ENCODE results near the gene SORCS2. TPM values are rescaled to one million over a fixed set of nuclear protein-coding genes. Genes with fewer than 3 reads are reported as not detected.

SORCS2 gene
- total and polyA plus RNA-seq, 7 donors: 0.18 to 1.5 (median 0.36) TPM

DNA sequence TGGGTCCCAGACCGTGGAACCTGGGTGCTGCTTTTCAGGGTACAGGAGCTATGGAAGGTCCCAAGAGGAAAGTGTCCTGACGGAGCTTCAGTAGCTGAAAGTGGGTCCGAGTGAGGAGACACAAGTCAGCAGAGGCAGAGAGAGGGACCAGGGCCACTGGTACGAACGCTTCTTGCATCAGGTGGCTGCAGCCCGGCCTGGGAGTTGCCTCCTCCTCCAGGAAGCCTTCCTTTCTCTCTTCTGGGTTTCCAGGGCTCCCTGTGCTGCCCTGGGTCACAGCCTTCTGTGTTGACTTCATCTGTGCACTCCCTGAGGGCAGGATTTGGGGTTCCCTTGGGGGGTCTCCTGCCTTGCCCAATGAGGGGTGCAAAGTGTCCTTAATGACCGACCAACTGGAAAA, 94.5 kb downstream of the SORCS2 start:
- no peak for DNase-seq
- no peaks in the 10 kb centered on the region for H3K9me3 ChIP-seq
- H3K4me1 ChIP-seq: no peaks in the 10 kb centered on the region
- H3K36me3 ChIP-seq (ENCODE audit: insufficient read depth in 1 of 2, low read depth in 1 of 2): no peaks in the 10 kb centered on the region
- 83 to 96% (median 89%) methylated on average over 7 of the region's 7 CpGs for WGBS, 3 donors
- H3K4me3 ChIP-seq: no peak overlapping the region
- intact Hi-C loops (cut with DNase I): no loop called here
- H3K27ac ChIP-seq: no peak overlapping the region
- TF ChIP-seq, protein P1, sequence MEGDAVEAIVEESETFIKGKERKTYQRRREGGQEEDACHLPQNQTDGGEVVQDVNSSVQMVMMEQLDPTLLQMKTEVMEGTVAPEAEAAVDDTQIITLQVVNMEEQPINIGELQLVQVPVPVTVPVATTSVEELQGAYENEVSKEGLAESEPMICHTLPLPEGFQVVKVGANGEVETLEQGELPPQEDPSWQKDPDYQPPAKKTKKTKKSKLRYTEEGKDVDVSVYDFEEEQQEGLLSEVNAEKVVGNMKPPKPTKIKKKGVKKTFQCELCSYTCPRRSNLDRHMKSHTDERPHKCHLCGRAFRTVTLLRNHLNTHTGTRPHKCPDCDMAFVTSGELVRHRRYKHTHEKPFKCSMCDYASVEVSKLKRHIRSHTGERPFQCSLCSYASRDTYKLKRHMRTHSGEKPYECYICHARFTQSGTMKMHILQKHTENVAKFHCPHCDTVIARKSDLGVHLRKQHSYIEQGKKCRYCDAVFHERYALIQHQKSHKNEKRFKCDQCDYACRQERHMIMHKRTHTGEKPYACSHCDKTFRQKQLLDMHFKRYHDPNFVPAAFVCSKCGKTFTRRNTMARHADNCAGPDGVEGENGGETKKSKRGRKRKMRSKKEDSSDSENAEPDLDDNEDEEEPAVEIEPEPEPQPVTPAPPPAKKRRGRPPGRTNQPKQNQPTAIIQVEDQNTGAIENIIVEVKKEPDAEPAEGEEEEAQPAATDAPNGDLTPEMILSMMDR (IDR thresholded peaks at IDR 0.05): no peak
- no peak for ATAC-seq
- H3K27me3 ChIP-seq (ENCODE audit: insufficient read depth in 3 of 3, low read length in 2 of 3): peaks cover 0 to 3% (median 0%) of the 10 kb centered on the region in 3 donors

DNA sequence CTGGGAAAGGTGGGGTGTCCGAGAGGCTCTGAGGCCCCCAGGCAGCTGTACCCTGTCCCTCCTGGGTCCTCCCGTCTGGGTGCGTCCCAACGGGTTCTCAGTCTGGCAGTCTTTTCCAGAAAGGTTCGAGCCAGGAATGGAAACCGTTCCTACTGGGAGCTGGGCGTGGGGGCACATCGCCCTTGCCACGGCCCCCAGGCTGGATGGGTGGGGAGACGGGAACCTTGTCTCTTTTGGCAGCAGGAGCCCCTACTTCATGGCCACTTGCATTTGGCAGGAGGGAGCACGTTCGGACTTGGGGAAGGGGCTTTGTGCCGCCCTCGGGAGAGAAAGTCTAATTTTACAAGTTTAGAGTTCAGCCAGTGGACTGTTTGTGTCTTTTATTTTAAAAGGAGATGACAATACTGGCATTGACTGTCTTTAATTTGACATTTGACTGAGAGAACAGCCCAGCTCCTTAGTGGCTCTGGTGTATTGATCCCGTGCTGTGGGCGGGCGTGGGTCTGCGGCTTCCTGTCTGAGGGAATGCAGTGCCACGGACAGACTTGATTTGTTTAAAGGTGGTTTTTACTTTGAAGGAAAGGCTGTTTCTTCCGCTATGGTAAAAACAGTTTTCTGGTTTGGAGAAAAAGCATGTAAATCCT, 95.1 kb downstream of the SORCS2 start:
- DNase-seq (no peak), ATAC-seq (no peak)
- TF ChIP-seq, protein P1 (IDR thresholded peaks at IDR 0.05): no peak
- Histone ChIP-seq H3K27me3 (ENCODE audit: insufficient read depth in 3 of 3, low read length in 2 of 3) (peaks cover 0 to 3% (median 0%) of the 10 kb centered on the region in 3 donors), H3K4me3 (no peak overlapping the region), H3K4me1 (no peaks in the 10 kb centered on the region), H3K36me3 (ENCODE audit: insufficient read depth in 1 of 2, low read depth in 1 of 2) (no peaks in the 10 kb centered on the region), H3K9me3 (no peaks in the 10 kb centered on the region), H3K27ac (no peak overlapping the region)
- intact Hi-C loops (cut with DNase I): no loop called here
- 86 to 88% (median 88%) methylated on average over 20 of the region's 20 CpGs for WGBS, 3 donors

DNA sequence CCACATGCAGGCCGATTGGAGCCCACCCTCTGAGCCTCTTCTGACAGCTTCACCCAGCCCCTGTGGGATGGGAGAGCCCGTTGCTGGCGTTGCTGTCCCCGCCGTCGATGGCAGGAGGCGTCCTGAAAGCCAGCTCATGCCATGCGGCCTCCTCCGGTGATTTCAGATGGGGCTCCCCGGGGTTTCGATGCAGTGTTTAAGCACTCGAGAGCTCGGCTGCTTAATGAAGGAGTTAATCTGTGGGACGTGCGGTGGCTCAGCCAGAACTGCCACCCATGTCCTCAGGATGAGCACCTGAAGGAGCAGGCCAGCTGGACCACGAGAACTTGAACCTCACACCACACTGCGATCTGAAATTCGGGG, 95.6 kb downstream of the SORCS2 start:
- intact Hi-C loops (cut with DNase I): no loop called here
- Histone ChIP-seq H3K27me3 (ENCODE audit: insufficient read depth in 3 of 3, low read length in 2 of 3) (peaks cover 0 to 3% (median 0%) of the 10 kb centered on the region in 3 donors), H3K9me3 (no peaks in the 10 kb centered on the region), H3K36me3 (ENCODE audit: insufficient read depth in 1 of 2, low read depth in 1 of 2) (no peaks in the 10 kb centered on the region), H3K27ac (no peak overlapping the region), H3K4me3 (no peak overlapping the region), H3K4me1 (no peaks in the 10 kb centered on the region)
- 84 to 86% (median 85%) methylated on average over 18 of the region's 18 CpGs for WGBS, 3 donors
- DNase-seq (no peak), ATAC-seq (no peak)
- TF ChIP-seq, protein P1 (IDR thresholded peaks at IDR 0.05): no peak

DNA sequence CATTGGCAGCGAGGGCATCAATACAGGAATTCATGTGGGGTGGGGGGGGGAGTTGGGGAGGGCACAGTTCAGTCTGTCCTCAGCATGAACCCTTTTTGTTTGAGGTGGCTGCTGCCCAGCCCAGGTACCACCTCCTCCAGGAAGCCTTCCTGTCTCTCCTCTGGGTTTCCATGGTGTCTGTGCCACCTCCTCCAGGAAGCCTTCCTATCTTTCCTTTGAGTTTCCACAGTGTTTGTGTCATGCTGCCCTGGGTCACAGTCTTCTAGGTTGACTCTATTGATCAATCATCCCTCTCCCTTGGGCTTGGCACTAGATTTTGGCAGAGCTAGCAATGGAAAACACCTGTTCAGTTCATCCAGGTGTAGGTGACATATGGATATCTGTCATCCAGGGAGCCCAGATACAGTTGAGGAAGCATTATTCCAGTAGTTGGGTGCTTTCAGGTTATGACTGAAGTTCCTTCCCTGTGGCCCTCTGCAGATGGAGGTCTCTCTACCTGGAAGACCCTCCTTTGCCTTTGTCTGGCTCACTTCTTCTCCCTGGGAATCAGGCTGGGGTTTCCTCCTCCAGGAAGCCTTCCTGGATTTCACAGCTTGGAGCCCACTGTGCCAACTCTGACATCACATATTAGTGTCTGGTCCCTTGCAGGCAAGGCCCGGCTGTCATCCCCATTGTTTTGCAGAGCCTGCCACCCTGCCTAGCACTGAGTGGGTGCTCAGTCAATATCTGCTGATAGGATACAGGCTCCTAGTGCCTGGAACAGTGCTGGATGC, 96.6 kb downstream of the SORCS2 start:
- no peak for ATAC-seq
- TF ChIP-seq, protein P1 (IDR thresholded peaks at IDR 0.05): no peak
- Histone ChIP-seq H3K9me3 (no peaks in the 10 kb centered on the region), H3K36me3 (ENCODE audit: insufficient read depth in 1 of 2, low read depth in 1 of 2) (no peaks in the 10 kb centered on the region), H3K27me3 (ENCODE audit: insufficient read depth in 3 of 3, low read length in 2 of 3) (peaks cover 0 to 3% (median 0%) of the 10 kb centered on the region in 3 donors), H3K4me1 (no peaks in the 10 kb centered on the region), H3K4me3 (no peak overlapping the region), H3K27ac (no peak overlapping the region)
- DNase-seq: no peak
- 72 to 96% (median 91%) methylated on average over 2 of the region's 2 CpGs for WGBS, 3 donors
- intact Hi-C loops (cut with DNase I): no loop called here

Measured in psoas muscle (tissue), 8 donors.